HCT116 (cell line): ENCODE results near the gene UTRN. TPM values are rescaled to one million over a fixed set of nuclear protein-coding genes. Genes with fewer than 3 reads are reported as not detected.

ENCODE experiments used
- ATAC-seq: fragments of 200-7000 bp; cut with Tn5 transposase; 2 replicates; pipeline ENCODE4 v1.9.1; 2020; ENCODE audit warnings: mild to moderate bottlenecking, moderate library complexity
- BruUV-seq: library from RNA; stranded (reverse); fragments of 400-500 nt; replicated peaks from 2 replicates; lab custom pipeline; 2021; lab: Mats Ljungman, UMichigan
- CTCF ChIA-PET: fragments of 300-600 bp; sonication (Branson Sonifier 250); formaldehyde crosslinking; loops from one replicate; lab custom pipeline; 2021; ENCODE audit warnings: antibody characterized with exemption; lab: Charles Lee
- POLR2A ChIA-PET: fragments of 300-600, 350-600 bp; sonication (Branson Sonifier 250); formaldehyde crosslinking; loops from one replicate; lab custom pipeline; 2021; ENCODE audit warnings: antibody characterized with exemption; lab: Charles Lee
- RAD21 ChIA-PET, 2 experiments: fragments of 300-600 bp; sonication (Branson Sonifier 250); formaldehyde crosslinking; loops; one replicate each; lab custom pipeline; 2023; ENCODE audit warnings: low total read pairs in 2 of 2; ENCODE audit not compliant: uncharacterized antibody in 2 of 2, unreplicated experiment in 2 of 2, low non-redundant PET in 1 of 2; lab: Charles Lee
- DNase-seq: peaks from one replicate; pipeline ENCODE4 v3.0.0-alpha.2; 2010; ENCODE audit warnings: low read depth, low spot score
- H2AFZ ChIP-seq: fragments of 200-600 bp; shearing (Covaris generic), sonication (generic); 2 replicates; pipeline ENCODE4 v1.6.1; 2017; ENCODE audit warnings: low read depth, mixed run types, mixed read lengths, antibody characterized with exemption, low read length; ENCODE audit not compliant: poor library complexity, severe bottlenecking
- H3K27ac ChIP-seq: 2 replicates; pipeline ENCODE4 v1.5.1; 2012; ENCODE audit warnings: low read depth, low read length
- H3K27me3 ChIP-seq: fragments of 200-600 bp; sonication (generic); 2 replicates; pipeline ENCODE4 v1.6.1; 2016; ENCODE audit warnings: mixed run types, low read length, mixed read lengths; ENCODE audit not compliant: insufficient read depth
- H3K36me3 ChIP-seq, 2 experiments: fragments of 200-500 bp in 1 of 2; fragments of 200-600 bp in 1 of 2; sonication (Bioruptor generic) in 1 of 2; sonication (generic) in 1 of 2; 2 replicates each; pipeline versions ENCODE4 v1.5.1 to v1.6.1; 2014 to 2016; ENCODE audit warnings: low read length in 2 of 2, inconsistent platforms in 1 of 2, mixed read lengths in 1 of 2, mixed run types in 1 of 2; ENCODE audit not compliant: insufficient read depth in 2 of 2, control insufficient read depth in 1 of 2
- H3K4me1 ChIP-seq, 2 experiments: fragments of 200-600 bp in 1 of 2; sonication (generic) in 1 of 2; 2 replicates each; pipeline versions ENCODE4 v1.5.1 to v1.6.1; 2012 to 2017; ENCODE audit warnings: low read length in 2 of 2, inconsistent platforms in 1 of 2, mild to moderate bottlenecking in 1 of 2, mixed read lengths in 1 of 2, mixed run types in 1 of 2, moderate library complexity in 1 of 2; ENCODE audit not compliant: insufficient read depth in 2 of 2, control insufficient read depth in 1 of 2
- H3K4me2 ChIP-seq: fragments of 200-600 bp; sonication (generic); 2 replicates; pipeline ENCODE4 v1.6.1; 2017; ENCODE audit warnings: mixed run types, low read length, mixed read lengths
- H3K4me3 ChIP-seq, 2 experiments: fragments of 200-600 bp in 1 of 2; sonication (generic) in 1 of 2; replicated peaks in 1 of 2; 2 replicates each; pipeline ENCODE4 v1.5.1; 2011 to 2016; ENCODE audit warnings: low read length in 2 of 2, control low read depth in 1 of 2, low read depth in 1 of 2, mild to moderate bottlenecking in 1 of 2, mixed read lengths in 1 of 2, mixed run types in 1 of 2
- H3K79me2 ChIP-seq: fragments of 200-600 bp; sonication (generic); 2 replicates; pipeline ENCODE4 v1.6.1; 2017; ENCODE audit warnings: mild to moderate bottlenecking, mixed run types, low read length, moderate library complexity, mixed read lengths; ENCODE audit not compliant: insufficient read depth
- H3K9ac ChIP-seq: fragments of 200-600 bp; sonication (generic); 2 replicates; pipeline ENCODE4 v1.6.1; 2016; ENCODE audit warnings: low read length, mixed read lengths
- H3K9me2 ChIP-seq: fragments of 200-600 bp; sonication (generic), shearing (Covaris generic); 2 replicates; pipeline ENCODE4 v1.6.1; 2017; ENCODE audit warnings: mixed run types, mild to moderate bottlenecking, moderate library complexity; ENCODE audit not compliant: insufficient read depth
- H3K9me3 ChIP-seq, 2 experiments: fragments of 200-500 bp in 1 of 2; fragments of 200-600 bp in 1 of 2; sonication (Bioruptor generic) in 1 of 2; sonication (generic) in 1 of 2; 2 replicates each; pipeline ENCODE4 v1.6.1; 2014 to 2017; ENCODE audit warnings: low read length in 2 of 2, mixed read lengths in 2 of 2, inconsistent platforms in 1 of 2, low read depth in 1 of 2, mild to moderate bottlenecking in 1 of 2, mixed run types in 1 of 2, moderate library complexity in 1 of 2; ENCODE audit not compliant: control insufficient read depth in 1 of 2, insufficient read depth in 1 of 2
- H4K20me1 ChIP-seq: fragments of 200-600 bp; sonication (generic), shearing (Covaris generic); 2 replicates; pipeline ENCODE4 v1.6.1; 2017; ENCODE audit warnings: mixed run types, mild to moderate bottlenecking, moderate library complexity; ENCODE audit not compliant: insufficient read depth
- CBX3 ChIP-seq: IDR thresholded peaks from 2 replicates; pipeline ENCODE4 v1.6.1; 2012; ENCODE audit warnings: low read depth
- EZH2 ChIP-seq: fragments of 200-600 bp; sonication (generic); IDR thresholded peaks from 2 replicates; pipeline ENCODE4 v1.6.1; 2017; ENCODE audit warnings: antibody characterized with exemption, mixed run types
- POLR2AphosphoS5 ChIP-seq: IDR thresholded peaks from 2 replicates; pipeline ENCODE4 v1.6.1; 2011; ENCODE audit warnings: mild to moderate bottlenecking, low read depth, low read length, moderate library complexity
- RAD21 ChIP-seq: IDR thresholded peaks from 2 replicates; pipeline ENCODE4 v1.6.1; 2012; ENCODE audit warnings: low read depth, mild to moderate bottlenecking
- SIN3A ChIP-seq: IDR thresholded peaks from 2 replicates; pipeline ENCODE4 v1.6.1; 2012; ENCODE audit warnings: low read depth
- TCF7L2 ChIP-seq: IDR thresholded peaks from 2 replicates; pipeline ENCODE4 v1.7.0; 2011; ENCODE audit warnings: borderline replicate concordance, inconsistent platforms; ENCODE audit not compliant: insufficient read depth, insufficient read length; ENCODE audit errors: extremely low read depth
- YY1 ChIP-seq: IDR thresholded peaks from 2 replicates; pipeline ENCODE4 v1.6.1; 2011; ENCODE audit warnings: low read length, low read depth, moderate library complexity, mild to moderate bottlenecking; ENCODE audit not compliant: insufficient replicate concordance; ENCODE audit errors: extremely low read depth
- ZNF274 ChIP-seq: fragments of 200-500 bp; sonication (Bioruptor generic); IDR thresholded peaks from 2 replicates; pipeline ENCODE4 v1.6.1; 2014; ENCODE audit warnings: mild to moderate bottlenecking, low read depth, low read length, inconsistent platforms
- intact Hi-C: fragments of 100-400 bp; cut with micrococcal nuclease; formaldehyde crosslinking; loops from 2 replicates; pipeline ENCODE4 v1.10.0; 2022
- total RNA-seq: library from RNA; stranded (reverse); gene quantifications from one replicate; pipeline ENCODE4 v1.2.1, GENCODE V29; 2021; ENCODE audit not compliant: unreplicated experiment

Gene UTRN
- total RNA-seq, 1 experiment from 2014 or later = 28.4 TPM

GRCh38 chr6:144330017-144330987 is 45.2 kb downstream of the UTRN start (continued):
- no peak for TF ChIP-seq POLR2AphosphoS5
- TF ChIP-seq YY1 = peak; percentile 69
- no peak for TF ChIP-seq TCF7L2
- peak; percentile 78; the same call in 1 of the 2 replicates for TF ChIP-seq CBX3

- Histone ChIP-seq H3K4me3 (no peak overlapping the region), H3K4me1 (peaks cover 21 to 40% of the 10 kb centered on the region in 2 experiments), H3K27ac (no peak overlapping the region), H4K20me1 (no peaks in the 10 kb centered on the region), H3K79me2 (no peaks in the 10 kb centered on the region), H3K9ac (no peak overlapping the region), H3K4me2 (peak overlapping the region; percentile 72), H3K9me3 (no peaks in the 10 kb centered on the region), H2AFZ (no peak overlapping the region), H3K27me3 (no peaks in the 10 kb centered on the region), H3K36me3 (no peaks in the 10 kb centered on the region), H3K9me2 (no peaks in the 10 kb centered on the region)
- ChIA-PET RAD21 (no interaction called here), POLR2A (no interaction called here), CTCF (no interaction called here)
- BruUV-seq = no TSS peak
- DNase-seq = no peak
- TF ChIP-seq RAD21 = no peak
- no peak for TF ChIP-seq EZH2
- no peak for TF ChIP-seq YY1
- no peak for TF ChIP-seq SIN3A
- no peak for TF ChIP-seq ZNF274
- intact Hi-C loops = no loop called here
- ATAC-seq = no peak
Measured at GRCh38 chr6:144331491-144331969, 46.4 kb downstream of the UTRN start.
